HL-60 (cell line): Measurements from ENCODE around the gene IL17C.

ENCODE experiments used
- GABPA ChIP-seq: IDR thresholded peaks from 2 replicates; pipeline ENCODE4 v1.6.1; 2012; ENCODE audit warnings: low read depth
- POLR2AphosphoS5 ChIP-seq: IDR thresholded peaks from 2 replicates; pipeline ENCODE4 v1.6.1; 2012; ENCODE audit warnings: low read depth
- TF ChIP-seq, protein P1 (sequence below): IDR thresholded peaks from one replicate; pipeline ENCODE4 v1.5.1; 2011; ENCODE audit warnings: low read length, control low read depth, inconsistent platforms; ENCODE audit not compliant: insufficient read depth

DNA sequence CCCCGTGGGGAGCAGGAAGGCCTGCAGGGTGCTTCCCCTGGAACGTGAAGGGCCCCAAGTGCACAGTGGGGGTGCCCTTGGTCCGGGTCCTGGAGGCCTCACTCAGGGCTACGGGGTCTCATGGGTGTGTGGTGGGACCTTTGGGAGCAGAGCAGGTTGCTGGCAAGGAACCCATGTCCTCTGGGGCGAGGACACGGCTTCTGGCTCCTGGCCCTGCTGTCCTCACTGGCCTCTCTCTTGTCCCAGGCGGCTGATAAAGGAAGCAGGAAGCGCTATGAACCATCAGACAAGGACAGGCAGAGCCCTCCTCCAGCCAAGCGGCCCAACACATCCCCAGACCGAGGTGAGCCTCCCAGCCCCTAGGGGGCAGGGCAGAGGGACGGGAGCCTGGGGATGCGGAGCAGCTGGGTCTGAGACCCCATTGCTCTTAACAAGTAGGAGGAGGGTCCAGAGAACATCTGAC, 9.8 kb upstream of the IL17C start:
- no peak for TF ChIP-seq GABPA
- TF ChIP-seq POLR2AphosphoS5 = no peak
- TF ChIP-seq, protein P1, sequence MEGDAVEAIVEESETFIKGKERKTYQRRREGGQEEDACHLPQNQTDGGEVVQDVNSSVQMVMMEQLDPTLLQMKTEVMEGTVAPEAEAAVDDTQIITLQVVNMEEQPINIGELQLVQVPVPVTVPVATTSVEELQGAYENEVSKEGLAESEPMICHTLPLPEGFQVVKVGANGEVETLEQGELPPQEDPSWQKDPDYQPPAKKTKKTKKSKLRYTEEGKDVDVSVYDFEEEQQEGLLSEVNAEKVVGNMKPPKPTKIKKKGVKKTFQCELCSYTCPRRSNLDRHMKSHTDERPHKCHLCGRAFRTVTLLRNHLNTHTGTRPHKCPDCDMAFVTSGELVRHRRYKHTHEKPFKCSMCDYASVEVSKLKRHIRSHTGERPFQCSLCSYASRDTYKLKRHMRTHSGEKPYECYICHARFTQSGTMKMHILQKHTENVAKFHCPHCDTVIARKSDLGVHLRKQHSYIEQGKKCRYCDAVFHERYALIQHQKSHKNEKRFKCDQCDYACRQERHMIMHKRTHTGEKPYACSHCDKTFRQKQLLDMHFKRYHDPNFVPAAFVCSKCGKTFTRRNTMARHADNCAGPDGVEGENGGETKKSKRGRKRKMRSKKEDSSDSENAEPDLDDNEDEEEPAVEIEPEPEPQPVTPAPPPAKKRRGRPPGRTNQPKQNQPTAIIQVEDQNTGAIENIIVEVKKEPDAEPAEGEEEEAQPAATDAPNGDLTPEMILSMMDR = no peak
